HCT116 (cell line): ENCODE data around the gene GSTK1. TPM values are rescaled to one million over a fixed set of nuclear protein-coding genes. Genes with fewer than 3 reads are reported as not detected.

ENCODE experiments used
- ATAC-seq: fragments of 200-7000 bp; cut with Tn5 transposase; 2 replicates; pipeline ENCODE4 v1.9.1; 2020; ENCODE audit warnings: mild to moderate bottlenecking, moderate library complexity
- BruUV-seq: library from RNA; stranded (reverse); fragments of 400-500 nt; replicated peaks from 2 replicates; lab custom pipeline; 2021; lab: Mats Ljungman, UMichigan
- CTCF ChIA-PET: fragments of 300-600 bp; sonication (Branson Sonifier 250); formaldehyde crosslinking; loops from one replicate; lab custom pipeline; 2021; ENCODE audit warnings: antibody characterized with exemption; lab: Charles Lee
- POLR2A ChIA-PET: fragments of 300-600, 350-600 bp; sonication (Branson Sonifier 250); formaldehyde crosslinking; loops from one replicate; lab custom pipeline; 2021; ENCODE audit warnings: antibody characterized with exemption; lab: Charles Lee
- RAD21 ChIA-PET, 2 experiments: fragments of 300-600 bp; sonication (Branson Sonifier 250); formaldehyde crosslinking; loops; one replicate each; lab custom pipeline; 2023; ENCODE audit warnings: low total read pairs in 2 of 2; ENCODE audit not compliant: uncharacterized antibody in 2 of 2, unreplicated experiment in 2 of 2, low non-redundant PET in 1 of 2; lab: Charles Lee
- DNase-seq: peaks from one replicate; pipeline ENCODE4 v3.0.0-alpha.2; 2010; ENCODE audit warnings: low read depth, low spot score
- H2AFZ ChIP-seq: fragments of 200-600 bp; shearing (Covaris generic), sonication (generic); 2 replicates; pipeline ENCODE4 v1.6.1; 2017; ENCODE audit warnings: low read depth, mixed run types, mixed read lengths, antibody characterized with exemption, low read length; ENCODE audit not compliant: poor library complexity, severe bottlenecking
- H3K27ac ChIP-seq: 2 replicates; pipeline ENCODE4 v1.5.1; 2012; ENCODE audit warnings: low read depth, low read length
- H3K27me3 ChIP-seq: fragments of 200-600 bp; sonication (generic); 2 replicates; pipeline ENCODE4 v1.6.1; 2016; ENCODE audit warnings: mixed run types, low read length, mixed read lengths; ENCODE audit not compliant: insufficient read depth
- H3K36me3 ChIP-seq, 2 experiments: fragments of 200-500 bp in 1 of 2; fragments of 200-600 bp in 1 of 2; sonication (Bioruptor generic) in 1 of 2; sonication (generic) in 1 of 2; 2 replicates each; pipeline versions ENCODE4 v1.5.1 to v1.6.1; 2014 to 2016; ENCODE audit warnings: low read length in 2 of 2, inconsistent platforms in 1 of 2, mixed read lengths in 1 of 2, mixed run types in 1 of 2; ENCODE audit not compliant: insufficient read depth in 2 of 2, control insufficient read depth in 1 of 2
- H3K4me1 ChIP-seq, 2 experiments: fragments of 200-600 bp in 1 of 2; sonication (generic) in 1 of 2; 2 replicates each; pipeline versions ENCODE4 v1.5.1 to v1.6.1; 2012 to 2017; ENCODE audit warnings: low read length in 2 of 2, inconsistent platforms in 1 of 2, mild to moderate bottlenecking in 1 of 2, mixed read lengths in 1 of 2, mixed run types in 1 of 2, moderate library complexity in 1 of 2; ENCODE audit not compliant: insufficient read depth in 2 of 2, control insufficient read depth in 1 of 2
- H3K4me2 ChIP-seq: fragments of 200-600 bp; sonication (generic); 2 replicates; pipeline ENCODE4 v1.6.1; 2017; ENCODE audit warnings: mixed run types, low read length, mixed read lengths
- H3K4me3 ChIP-seq, 2 experiments: fragments of 200-600 bp in 1 of 2; sonication (generic) in 1 of 2; replicated peaks in 1 of 2; 2 replicates each; pipeline ENCODE4 v1.5.1; 2011 to 2016; ENCODE audit warnings: low read length in 2 of 2, control low read depth in 1 of 2, low read depth in 1 of 2, mild to moderate bottlenecking in 1 of 2, mixed read lengths in 1 of 2, mixed run types in 1 of 2
- H3K79me2 ChIP-seq: fragments of 200-600 bp; sonication (generic); 2 replicates; pipeline ENCODE4 v1.6.1; 2017; ENCODE audit warnings: mild to moderate bottlenecking, mixed run types, low read length, moderate library complexity, mixed read lengths; ENCODE audit not compliant: insufficient read depth
- H3K9ac ChIP-seq: fragments of 200-600 bp; sonication (generic); 2 replicates; pipeline ENCODE4 v1.6.1; 2016; ENCODE audit warnings: low read length, mixed read lengths
- H3K9me2 ChIP-seq: fragments of 200-600 bp; sonication (generic), shearing (Covaris generic); 2 replicates; pipeline ENCODE4 v1.6.1; 2017; ENCODE audit warnings: mixed run types, mild to moderate bottlenecking, moderate library complexity; ENCODE audit not compliant: insufficient read depth
- H3K9me3 ChIP-seq, 2 experiments: fragments of 200-500 bp in 1 of 2; fragments of 200-600 bp in 1 of 2; sonication (Bioruptor generic) in 1 of 2; sonication (generic) in 1 of 2; 2 replicates each; pipeline ENCODE4 v1.6.1; 2014 to 2017; ENCODE audit warnings: low read length in 2 of 2, mixed read lengths in 2 of 2, inconsistent platforms in 1 of 2, low read depth in 1 of 2, mild to moderate bottlenecking in 1 of 2, mixed run types in 1 of 2, moderate library complexity in 1 of 2; ENCODE audit not compliant: control insufficient read depth in 1 of 2, insufficient read depth in 1 of 2
- H4K20me1 ChIP-seq: fragments of 200-600 bp; sonication (generic), shearing (Covaris generic); 2 replicates; pipeline ENCODE4 v1.6.1; 2017; ENCODE audit warnings: mixed run types, mild to moderate bottlenecking, moderate library complexity; ENCODE audit not compliant: insufficient read depth
- CEBPB ChIP-seq: IDR thresholded peaks from 2 replicates; pipeline ENCODE4 v1.6.1; 2012; ENCODE audit warnings: low read depth
- CTCF ChIP-seq, 3 experiments: fragments of 200-600 bp in 1 of 3; sonication (generic) in 1 of 3; IDR thresholded peaks in 2 of 3; conservative IDR thresholded peaks in 1 of 3; 2 replicates each; pipeline ENCODE4 v1.5.1; 2012 to 2017; ENCODE audit warnings: low read depth in 2 of 3, low read length in 2 of 3, antibody characterized with exemption in 1 of 3, borderline replicate concordance in 1 of 3, control low read depth in 1 of 3, mild to moderate bottlenecking in 1 of 3, mixed read lengths in 1 of 3, mixed run types in 1 of 3, moderate library complexity in 1 of 3; ENCODE audit not compliant: insufficient read depth in 1 of 3
- POLR2AphosphoS5 ChIP-seq: IDR thresholded peaks from 2 replicates; pipeline ENCODE4 v1.6.1; 2011; ENCODE audit warnings: mild to moderate bottlenecking, low read depth, low read length, moderate library complexity
- TCF7L2 ChIP-seq: IDR thresholded peaks from 2 replicates; pipeline ENCODE4 v1.7.0; 2011; ENCODE audit warnings: borderline replicate concordance, inconsistent platforms; ENCODE audit not compliant: insufficient read depth, insufficient read length; ENCODE audit errors: extremely low read depth
- intact Hi-C: fragments of 100-400 bp; cut with micrococcal nuclease; formaldehyde crosslinking; loops from 2 replicates; pipeline ENCODE4 v1.10.0; 2022
- total RNA-seq: library from RNA; stranded (reverse); gene quantifications from one replicate; pipeline ENCODE4 v1.2.1, GENCODE V29; 2021; ENCODE audit not compliant: unreplicated experiment

The GSTK1 gene
- total RNA-seq, 1 experiment from 2014 or later, result 83.6 TPM

- DNase-seq, result no peak
- no peak overlapping the region for H3K9ac ChIP-seq
- POLR2A ChIA-PET, result no interaction called here
- peaks cover 6 to 16% of the 10 kb centered on the region in 2 experiments; a peak in 3 of 4 replicates for H3K4me1 ChIP-seq
- no peaks in the 10 kb centered on the region for H4K20me1 ChIP-seq
- no peaks in the 10 kb centered on the region for H3K27me3 ChIP-seq
- RAD21 ChIA-PET, result no interaction called here
- BruUV-seq, result no TSS peak
- H3K9me2 ChIP-seq, result no peaks in the 10 kb centered on the region
- no peak overlapping the region for H3K4me2 ChIP-seq
- CTCF ChIA-PET, result no interaction called here
- no peak overlapping the region for H3K4me3 ChIP-seq
- H3K9me3 ChIP-seq, result no peaks in the 10 kb centered on the region
- no peak overlapping the region for H3K27ac ChIP-seq
- TF ChIP-seq TCF7L2 (no peak), CTCF (IDR thresholded peaks at IDR 0.05 in 2 of 3, conservative IDR thresholded peaks at IDR 0.05 in 1 of 3; ENCODE audit: borderline replicate concordance in 1 of 3, insufficient read depth in 1 of 3, low read depth in 2 of 3, low read length in 2 of 3) (peak in 2 of 3 experiments; percentile 1 to 24; a peak in 1 of 6 replicates)
- ATAC-seq, result peak; percentile 54; the same call in 1 of the 2 replicates
- no peaks in the 10 kb centered on the region for H3K36me3 ChIP-seq
- no peaks in the 10 kb centered on the region for H3K79me2 ChIP-seq
- intact Hi-C loops, result loop anchor here (5.0 kb wide), 1 partner anchor 151 kb away; the partner anchor contains the start of gene EPHA1
- H2AFZ ChIP-seq, result no peak overlapping the region
Measured at GRCh38 chr7:143256325-143256724, 6.9 kb upstream of the GSTK1 start.

- Histone ChIP-seq H3K27ac (no peak overlapping the region), H3K79me2 (no peaks in the 10 kb centered on the region), H3K9ac (no peak overlapping the region), H3K4me2 (no peak overlapping the region), H3K27me3 (no peaks in the 10 kb centered on the region), H3K4me1 (peaks cover 6 to 16% of the 10 kb centered on the region in 2 experiments; a peak in 3 of 4 replicates), H3K36me3 (no peaks in the 10 kb centered on the region), H3K9me3 (no peaks in the 10 kb centered on the region), H4K20me1 (no peaks in the 10 kb centered on the region), H3K9me2 (no peaks in the 10 kb centered on the region), H3K4me3 (no peak overlapping the region), H2AFZ (no peak overlapping the region)
- DNase-seq (no peak), ATAC-seq (no peak)
- ChIA-PET CTCF (no interaction called here), POLR2A (no interaction called here), RAD21 (no interaction called here)
- TF ChIP-seq CEBPB (no peak), POLR2AphosphoS5 (no peak), CTCF (IDR thresholded peaks at IDR 0.05 in 2 of 3, conservative IDR thresholded peaks at IDR 0.05 in 1 of 3; ENCODE audit: borderline replicate concordance in 1 of 3, insufficient read depth in 1 of 3, low read depth in 2 of 3, low read length in 2 of 3) (0 out of 6 replicates have a peak, but pooled peaks of 1 of the 3 experiments have one; percentile 0)
- intact Hi-C loops, result loop anchor here (5.0 kb wide), 1 partner anchor 150 kb away; the partner anchor contains the start of gene EPHA1
- no TSS peak for BruUV-seq
Measured at GRCh38 chr7:143256932-143257331, 6.3 kb upstream of the GSTK1 start.
